Neural cell (in vitro differentiated cells): ENCODE measurements around the gene RANBP3. TPM values are rescaled to one million over a fixed set of nuclear protein-coding genes. Genes with fewer than 3 reads are reported as not detected.

ENCODE experiments used
- H2AFZ ChIP-seq: fragments of 200-600, 300-800 bp; sonication (generic), shearing (Covaris generic); 2 replicates; pipeline ENCODE4 v1.6.0; 2014; ENCODE audit warnings: low read depth, mild to moderate bottlenecking, antibody characterized with exemption, low read length, moderate library complexity
- H3F3A ChIP-seq: fragments of 200-600 bp; shearing (Covaris generic); 2 replicates; pipeline ENCODE4 v1.6.1; 2016; ENCODE audit warnings: mild to moderate bottlenecking, moderate library complexity, mixed read lengths, antibody characterized with exemption, low read length; ENCODE audit not compliant: insufficient read depth, poor library complexity, severe bottlenecking
- H3K27ac ChIP-seq: fragments of 200-600, 300-800 bp; sonication (generic), shearing (Covaris generic); 2 replicates; pipeline ENCODE4 v1.5.1; 2014; ENCODE audit warnings: mild to moderate bottlenecking, low read length, moderate library complexity
- H3K27me3 ChIP-seq: fragments of 300-800, 200-600 bp; sonication (generic), shearing (Covaris generic); 2 replicates; pipeline ENCODE4 v1.6.0; 2014; ENCODE audit warnings: mild to moderate bottlenecking, low read depth, low read length, moderate library complexity; ENCODE audit not compliant: insufficient read depth
- H3K36me3 ChIP-seq: fragments of 300-800, 200-600 bp; sonication (generic), shearing (Covaris generic); 2 replicates; pipeline ENCODE4 v1.5.1; 2014; ENCODE audit warnings: mild to moderate bottlenecking, antibody characterized with exemption, low read length, moderate library complexity; ENCODE audit not compliant: insufficient read depth
- H3K4me2 ChIP-seq: fragments of 300-800, 200-600 bp; sonication (generic), shearing (Covaris generic); 2 replicates; pipeline ENCODE4 v1.6.0; 2014; ENCODE audit warnings: mild to moderate bottlenecking, low read length
- H3K4me3 ChIP-seq: fragments of 300-800, 200-600 bp; sonication (generic), shearing (Covaris generic); 2 replicates; pipeline ENCODE4 v1.5.1; 2014; ENCODE audit warnings: mild to moderate bottlenecking, low read length, moderate library complexity
- H3K79me2 ChIP-seq: fragments of 200-600 bp; shearing (Covaris generic); replicated peaks from 2 replicates; pipeline ENCODE4 v1.6.0; 2014; ENCODE audit warnings: mild to moderate bottlenecking, low read length, moderate library complexity; ENCODE audit not compliant: insufficient read depth
- H3K9ac ChIP-seq: fragments of 300-800, 200-600 bp; sonication (generic), shearing (Covaris generic); 2 replicates; pipeline ENCODE4 v1.6.1; 2016; ENCODE audit warnings: mild to moderate bottlenecking, low read length, mixed read lengths
- H3K9me2 ChIP-seq: fragments of 200-600 bp; shearing (Covaris generic); 2 replicates; pipeline ENCODE4 v1.6.1; 2016; ENCODE audit warnings: mild to moderate bottlenecking, low read length, mixed read lengths; ENCODE audit not compliant: insufficient read depth
- H3K9me3 ChIP-seq: fragments of 200-600, 300-800 bp; sonication (generic), shearing (Covaris generic); 2 replicates; pipeline ENCODE4 v1.6.1; 2016; ENCODE audit warnings: mild to moderate bottlenecking, mixed run types, low read length, moderate library complexity, mixed read lengths
- H4K20me1 ChIP-seq: fragments of 200-600 bp; shearing (Covaris generic); 2 replicates; pipeline ENCODE4 v1.6.1; 2016; ENCODE audit warnings: mild to moderate bottlenecking, mixed run types; ENCODE audit not compliant: insufficient read depth
- EP300 ChIP-seq: fragments of 450-650 bp; conservative IDR thresholded peaks from 2 replicates; pipeline ENCODE4 v1.6.1; 2014; ENCODE audit warnings: antibody characterized with exemption, mild to moderate bottlenecking, moderate library complexity; ENCODE audit not compliant: poor library complexity, severe bottlenecking
- EZH2 ChIP-seq: fragments of 200-600, 300-800 bp; shearing (Covaris generic), sonication (generic); IDR thresholded peaks from 2 replicates; pipeline ENCODE4 v1.6.1; 2014; ENCODE audit warnings: antibody characterized with exemption, low read length, borderline replicate concordance, mild to moderate bottlenecking; ENCODE audit not compliant: insufficient read depth, poor library complexity, severe bottlenecking
- MXI1 ChIP-seq: fragments of 450-650 bp; conservative IDR thresholded peaks from 2 replicates; pipeline ENCODE4 v1.6.1; 2014; ENCODE audit warnings: antibody characterized with exemption, mild to moderate bottlenecking; ENCODE audit not compliant: poor library complexity, severe bottlenecking
- POLR2AphosphoS5 ChIP-seq: IDR thresholded peaks from 2 replicates; pipeline ENCODE4 v1.6.1; 2012
- RAD21 ChIP-seq: fragments of 450-650 bp; conservative IDR thresholded peaks from 2 replicates; pipeline ENCODE4 v1.6.1; 2014; ENCODE audit warnings: antibody characterized with exemption, mild to moderate bottlenecking, moderate library complexity
- SMC3 ChIP-seq: fragments of 450-650 bp; conservative IDR thresholded peaks from 2 replicates; pipeline ENCODE4 v1.6.1; 2014; ENCODE audit warnings: antibody characterized with exemption, mild to moderate bottlenecking, moderate library complexity; ENCODE audit not compliant: poor library complexity
- TAF1 ChIP-seq: IDR thresholded peaks from 2 replicates; pipeline ENCODE4 v1.6.1; 2012; ENCODE audit warnings: low read depth
- polyA plus RNA-seq: library from polyadenylated mRNA; depleted of rRNA; stranded (reverse); fragments of >200 nt; gene quantifications from 2 replicates; pipeline ENCODE4 v1.2.3, GENCODE V29; 2014
- TF ChIP-seq, protein P1 (sequence below): IDR thresholded peaks from 2 replicates; pipeline ENCODE4 v1.6.1; 2012; ENCODE audit warnings: borderline replicate concordance
- TF ChIP-seq, protein P2 (sequence below): fragments of 450-650 bp; IDR thresholded peaks from 2 replicates; pipeline ENCODE4 v1.5.1; 2014; ENCODE audit warnings: antibody characterized with exemption, mild to moderate bottlenecking, moderate library complexity; ENCODE audit not compliant: poor library complexity, severe bottlenecking

The RANBP3 gene
- polyA plus RNA-seq, 1 donor from 2014 or later, result 67.6 TPM

DNA sequence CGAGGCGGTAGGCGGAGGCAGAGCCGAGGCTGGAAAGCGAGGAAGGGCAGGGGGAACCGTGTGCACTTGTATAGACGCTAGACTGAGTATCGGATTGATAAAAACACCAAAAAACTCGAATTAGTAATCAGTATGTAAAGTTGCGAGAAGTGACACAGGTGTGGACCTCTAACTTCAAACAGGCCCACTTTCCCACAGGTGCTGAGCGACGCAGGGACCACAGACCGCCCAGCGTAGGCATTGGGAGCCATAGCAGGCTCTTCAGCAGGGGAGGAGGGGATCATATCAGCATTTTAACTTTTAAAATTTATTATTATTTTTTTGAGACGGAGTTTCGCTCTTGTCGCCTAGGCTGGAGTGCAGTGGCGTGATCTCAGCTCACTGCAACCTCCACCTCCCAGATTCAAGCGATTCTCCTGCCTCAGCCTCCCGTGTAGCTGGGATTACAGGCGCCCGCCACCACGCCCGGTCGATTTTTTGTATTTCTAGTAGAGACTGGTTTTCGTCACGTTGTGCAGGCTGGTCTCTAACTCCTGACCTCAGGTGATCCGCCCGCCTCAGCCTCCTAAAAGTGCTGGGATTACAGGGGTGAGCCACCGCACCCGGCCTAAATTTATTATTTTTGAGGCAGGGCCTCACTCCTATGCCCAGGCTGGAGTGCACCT, 72.7 kb downstream of the RANBP3 start:
- Histone ChIP-seq H3K4me3 (peak overlapping the region; percentile 82), H3K4me2 (peak overlapping the region; percentile 64), H2AFZ (peak overlapping the region; percentile 27), H3K9me3 (no peaks in the 10 kb centered on the region), H3K36me3 (no peaks in the 10 kb centered on the region), H3F3A (no peaks in the 10 kb centered on the region), H3K9ac (peak overlapping the region; percentile 60), H3K9me2 (no peaks in the 10 kb centered on the region), H4K20me1 (no peaks in the 10 kb centered on the region), H3K27me3 (no peaks in the 10 kb centered on the region), H3K27ac (no peak overlapping the region), H3K79me2 (peaks cover 17% of the 10 kb centered on the region)
- no peak for TF ChIP-seq SMC3
- peak; percentile 9 for TF ChIP-seq RAD21
- peak; percentile 33 for TF ChIP-seq MXI1
- TF ChIP-seq POLR2AphosphoS5, result no peak

DNA sequence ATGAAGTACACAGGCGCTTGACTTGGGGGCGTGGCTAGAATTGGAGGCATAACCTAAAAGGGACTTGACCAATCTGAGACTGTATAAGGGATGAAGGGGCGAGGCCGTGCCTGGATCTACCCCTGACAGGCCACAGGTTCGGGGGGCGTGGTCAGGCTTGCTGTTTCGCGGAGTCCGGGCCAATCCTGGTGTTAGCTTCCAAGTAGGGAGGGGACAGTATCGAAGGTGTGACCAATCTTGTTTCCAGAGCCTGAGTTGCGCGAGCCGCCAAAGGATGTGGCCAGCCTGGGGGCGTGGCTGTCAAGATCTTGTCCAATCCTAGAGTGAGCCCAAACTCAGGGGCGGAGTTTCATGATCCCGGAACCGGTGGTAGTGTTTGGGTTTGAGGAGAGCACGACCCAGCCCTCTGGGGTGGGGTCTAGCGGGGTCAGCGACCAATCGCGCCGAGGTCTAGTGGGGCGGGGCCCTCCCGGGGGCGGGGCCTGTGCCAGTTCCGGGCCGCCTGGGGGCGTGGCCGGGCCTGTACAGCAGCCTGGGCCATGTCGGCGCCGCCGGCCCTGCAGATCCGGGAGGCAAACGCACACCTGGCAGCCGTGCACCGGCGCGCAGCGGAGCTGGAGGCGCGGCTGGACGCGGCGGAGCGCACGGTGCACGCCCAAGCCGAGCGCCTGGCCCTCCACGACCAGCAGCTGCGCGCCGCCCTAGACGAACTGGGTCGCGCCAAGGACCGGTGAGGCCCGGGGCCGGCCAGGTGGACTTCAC, 73.4 kb downstream of the RANBP3 start, which contains the start of gene VMAC:
TSS of gene VMAC (plus strand) at position 521 of the 762 bp plus-strand sequence. CDS start at position 540, 19 bp downstream.
- H3K9ac ChIP-seq, result peak within 1 kb of the TSS; percentile 92
- H2AFZ ChIP-seq, result peak within 1 kb of the TSS; percentile 70
- peak within 1 kb of the TSS; percentile 82 for H3K4me3 ChIP-seq
- peaks cover 22% of the 10 kb centered on the region for H3K79me2 ChIP-seq
- no peaks in the 10 kb centered on the region for H4K20me1 ChIP-seq
- peak within 1 kb of the TSS; percentile 64 for H3K4me2 ChIP-seq
- peak within 1 kb of the TSS; percentile 79 for H3K27ac ChIP-seq
- TF ChIP-seq EP300, result no peak
- peak; percentile 77 for TF ChIP-seq MXI1
- TF ChIP-seq RAD21, result peak; percentile 36
- peak; percentile 17 for TF ChIP-seq POLR2AphosphoS5
- no peaks in the 10 kb centered on the region for H3K36me3 ChIP-seq
- H3K27me3 ChIP-seq, result no peaks in the 10 kb centered on the region
- H3K9me2 ChIP-seq, result no peaks in the 10 kb centered on the region
- no peaks in the 10 kb centered on the region for H3K9me3 ChIP-seq
- H3F3A ChIP-seq, result no peaks in the 10 kb centered on the region

DNA sequence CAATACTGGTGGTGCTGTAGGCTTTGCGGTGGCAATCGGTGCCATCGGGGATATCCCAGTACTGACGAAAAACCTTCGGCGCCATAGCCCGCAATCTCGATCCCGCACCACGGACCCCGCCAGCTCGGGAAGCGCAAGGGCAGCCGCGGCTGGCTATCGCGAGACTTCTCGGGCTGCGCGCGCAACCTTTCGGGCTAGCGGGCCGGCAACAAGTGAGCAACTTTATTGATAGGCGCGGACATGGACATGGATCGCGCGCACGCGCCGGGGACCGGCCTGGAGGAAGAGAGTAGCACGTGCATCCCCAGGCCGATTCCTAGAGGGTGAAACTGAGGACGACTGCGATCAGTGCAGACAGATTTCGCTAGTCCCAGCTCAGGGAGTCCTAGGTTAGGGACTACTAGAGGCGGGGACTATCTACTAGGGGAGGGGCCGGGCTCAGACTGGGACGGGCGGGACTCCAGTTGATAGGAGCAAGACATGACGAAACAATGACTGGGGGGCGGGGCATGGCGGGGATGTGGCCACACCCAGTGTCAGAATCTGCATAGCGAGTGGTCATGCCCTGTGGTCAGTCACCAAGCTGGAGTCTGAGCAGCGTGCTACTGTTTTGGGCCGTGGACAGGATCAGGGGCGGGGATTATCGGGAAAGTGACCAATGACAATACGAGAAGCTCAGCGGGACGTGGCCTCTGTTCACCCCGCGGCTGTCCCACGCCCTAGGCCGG, 74.2 kb downstream of the RANBP3 start, which contains the start of gene NDUFA11:
TSS of gene NDUFA11 (minus strand) at position 167 of the 728 bp plus-strand sequence. CDS start at position 85, 82 bp downstream.
- peaks cover 22% of the 10 kb centered on the region for H3K79me2 ChIP-seq
- TF ChIP-seq EP300 (peak; percentile 68), SMC3 (peak; percentile 53), MXI1 (peak; percentile 97), TAF1 (peak; percentile 59), RAD21 (peak; percentile 52), POLR2AphosphoS5 (peak; percentile 95), EZH2 (no peak)
- TF ChIP-seq, protein P1, sequence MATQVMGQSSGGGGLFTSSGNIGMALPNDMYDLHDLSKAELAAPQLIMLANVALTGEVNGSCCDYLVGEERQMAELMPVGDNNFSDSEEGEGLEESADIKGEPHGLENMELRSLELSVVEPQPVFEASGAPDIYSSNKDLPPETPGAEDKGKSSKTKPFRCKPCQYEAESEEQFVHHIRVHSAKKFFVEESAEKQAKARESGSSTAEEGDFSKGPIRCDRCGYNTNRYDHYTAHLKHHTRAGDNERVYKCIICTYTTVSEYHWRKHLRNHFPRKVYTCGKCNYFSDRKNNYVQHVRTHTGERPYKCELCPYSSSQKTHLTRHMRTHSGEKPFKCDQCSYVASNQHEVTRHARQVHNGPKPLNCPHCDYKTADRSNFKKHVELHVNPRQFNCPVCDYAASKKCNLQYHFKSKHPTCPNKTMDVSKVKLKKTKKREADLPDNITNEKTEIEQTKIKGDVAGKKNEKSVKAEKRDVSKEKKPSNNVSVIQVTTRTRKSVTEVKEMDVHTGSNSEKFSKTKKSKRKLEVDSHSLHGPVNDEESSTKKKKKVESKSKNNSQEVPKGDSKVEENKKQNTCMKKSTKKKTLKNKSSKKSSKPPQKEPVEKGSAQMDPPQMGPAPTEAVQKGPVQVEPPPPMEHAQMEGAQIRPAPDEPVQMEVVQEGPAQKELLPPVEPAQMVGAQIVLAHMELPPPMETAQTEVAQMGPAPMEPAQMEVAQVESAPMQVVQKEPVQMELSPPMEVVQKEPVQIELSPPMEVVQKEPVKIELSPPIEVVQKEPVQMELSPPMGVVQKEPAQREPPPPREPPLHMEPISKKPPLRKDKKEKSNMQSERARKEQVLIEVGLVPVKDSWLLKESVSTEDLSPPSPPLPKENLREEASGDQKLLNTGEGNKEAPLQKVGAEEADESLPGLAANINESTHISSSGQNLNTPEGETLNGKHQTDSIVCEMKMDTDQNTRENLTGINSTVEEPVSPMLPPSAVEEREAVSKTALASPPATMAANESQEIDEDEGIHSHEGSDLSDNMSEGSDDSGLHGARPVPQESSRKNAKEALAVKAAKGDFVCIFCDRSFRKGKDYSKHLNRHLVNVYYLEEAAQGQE, result peak; percentile 44
- TF ChIP-seq, protein P2, sequence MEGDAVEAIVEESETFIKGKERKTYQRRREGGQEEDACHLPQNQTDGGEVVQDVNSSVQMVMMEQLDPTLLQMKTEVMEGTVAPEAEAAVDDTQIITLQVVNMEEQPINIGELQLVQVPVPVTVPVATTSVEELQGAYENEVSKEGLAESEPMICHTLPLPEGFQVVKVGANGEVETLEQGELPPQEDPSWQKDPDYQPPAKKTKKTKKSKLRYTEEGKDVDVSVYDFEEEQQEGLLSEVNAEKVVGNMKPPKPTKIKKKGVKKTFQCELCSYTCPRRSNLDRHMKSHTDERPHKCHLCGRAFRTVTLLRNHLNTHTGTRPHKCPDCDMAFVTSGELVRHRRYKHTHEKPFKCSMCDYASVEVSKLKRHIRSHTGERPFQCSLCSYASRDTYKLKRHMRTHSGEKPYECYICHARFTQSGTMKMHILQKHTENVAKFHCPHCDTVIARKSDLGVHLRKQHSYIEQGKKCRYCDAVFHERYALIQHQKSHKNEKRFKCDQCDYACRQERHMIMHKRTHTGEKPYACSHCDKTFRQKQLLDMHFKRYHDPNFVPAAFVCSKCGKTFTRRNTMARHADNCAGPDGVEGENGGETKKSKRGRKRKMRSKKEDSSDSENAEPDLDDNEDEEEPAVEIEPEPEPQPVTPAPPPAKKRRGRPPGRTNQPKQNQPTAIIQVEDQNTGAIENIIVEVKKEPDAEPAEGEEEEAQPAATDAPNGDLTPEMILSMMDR, result no peak
- peak within 1 kb of the TSS; percentile 70 for H2AFZ ChIP-seq

More for the DNA sequence above, 74.2 kb downstream of the RANBP3 start, which contains the start of gene NDUFA11:
- Histone ChIP-seq H3K4me2 (peak within 1 kb of the TSS; percentile 63), H3K4me3 (peak within 1 kb of the TSS; percentile 82), H3K27ac (peak within 1 kb of the TSS; percentile 79), H3F3A (no peaks in the 10 kb centered on the region), H3K36me3 (no peaks in the 10 kb centered on the region), H3K9me3 (no peaks in the 10 kb centered on the region), H3K9ac (peak within 1 kb of the TSS; percentile 92), H3K27me3 (no peaks in the 10 kb centered on the region), H3K9me2 (no peaks in the 10 kb centered on the region), H4K20me1 (no peaks in the 10 kb centered on the region)
